ENCODE measurements around the gene SLITRK4. TPM values are rescaled to one million over a fixed set of nuclear protein-coding genes. Genes with fewer than 3 reads are reported as not detected.

SLITRK4 gene
- total RNA-seq, 3 donors from 2014 or later = 2.0 to 76.3 (median 2.5) TPM

GRCh38 chrX:143634309-143634662 lies 1.6 kb downstream of the SLITRK4 start:
- H3K27me3 ChIP-seq = peaks cover 0 to 57% of the 10 kb centered on the region in 2 donors
- no peak overlapping the region for H3K27ac ChIP-seq
- no peaks in the 10 kb centered on the region for H3K4me1 ChIP-seq
- peak overlapping the region; percentile 48 to 63 (median 51) for H3K4me3 ChIP-seq
- intact Hi-C loops (cut with DNase I; ENCODE audit: low total_unique reads) = no loop called here
- H3K36me3 ChIP-seq = no peaks in the 10 kb centered on the region
- no peak for DNase-seq (ENCODE audit: low spot score in 2 of 2)
- TF ChIP-seq, protein P1, sequence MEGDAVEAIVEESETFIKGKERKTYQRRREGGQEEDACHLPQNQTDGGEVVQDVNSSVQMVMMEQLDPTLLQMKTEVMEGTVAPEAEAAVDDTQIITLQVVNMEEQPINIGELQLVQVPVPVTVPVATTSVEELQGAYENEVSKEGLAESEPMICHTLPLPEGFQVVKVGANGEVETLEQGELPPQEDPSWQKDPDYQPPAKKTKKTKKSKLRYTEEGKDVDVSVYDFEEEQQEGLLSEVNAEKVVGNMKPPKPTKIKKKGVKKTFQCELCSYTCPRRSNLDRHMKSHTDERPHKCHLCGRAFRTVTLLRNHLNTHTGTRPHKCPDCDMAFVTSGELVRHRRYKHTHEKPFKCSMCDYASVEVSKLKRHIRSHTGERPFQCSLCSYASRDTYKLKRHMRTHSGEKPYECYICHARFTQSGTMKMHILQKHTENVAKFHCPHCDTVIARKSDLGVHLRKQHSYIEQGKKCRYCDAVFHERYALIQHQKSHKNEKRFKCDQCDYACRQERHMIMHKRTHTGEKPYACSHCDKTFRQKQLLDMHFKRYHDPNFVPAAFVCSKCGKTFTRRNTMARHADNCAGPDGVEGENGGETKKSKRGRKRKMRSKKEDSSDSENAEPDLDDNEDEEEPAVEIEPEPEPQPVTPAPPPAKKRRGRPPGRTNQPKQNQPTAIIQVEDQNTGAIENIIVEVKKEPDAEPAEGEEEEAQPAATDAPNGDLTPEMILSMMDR (IDR thresholded peaks at IDR 0.05) = no peak
- TF ChIP-seq POLR2A (IDR thresholded peaks at IDR 0.05) (no peak), POLR2AphosphoS5 (IDR thresholded peaks at IDR 0.05) (no peak)
- H3K9me3 ChIP-seq = no peaks in the 10 kb centered on the region

DNA sequence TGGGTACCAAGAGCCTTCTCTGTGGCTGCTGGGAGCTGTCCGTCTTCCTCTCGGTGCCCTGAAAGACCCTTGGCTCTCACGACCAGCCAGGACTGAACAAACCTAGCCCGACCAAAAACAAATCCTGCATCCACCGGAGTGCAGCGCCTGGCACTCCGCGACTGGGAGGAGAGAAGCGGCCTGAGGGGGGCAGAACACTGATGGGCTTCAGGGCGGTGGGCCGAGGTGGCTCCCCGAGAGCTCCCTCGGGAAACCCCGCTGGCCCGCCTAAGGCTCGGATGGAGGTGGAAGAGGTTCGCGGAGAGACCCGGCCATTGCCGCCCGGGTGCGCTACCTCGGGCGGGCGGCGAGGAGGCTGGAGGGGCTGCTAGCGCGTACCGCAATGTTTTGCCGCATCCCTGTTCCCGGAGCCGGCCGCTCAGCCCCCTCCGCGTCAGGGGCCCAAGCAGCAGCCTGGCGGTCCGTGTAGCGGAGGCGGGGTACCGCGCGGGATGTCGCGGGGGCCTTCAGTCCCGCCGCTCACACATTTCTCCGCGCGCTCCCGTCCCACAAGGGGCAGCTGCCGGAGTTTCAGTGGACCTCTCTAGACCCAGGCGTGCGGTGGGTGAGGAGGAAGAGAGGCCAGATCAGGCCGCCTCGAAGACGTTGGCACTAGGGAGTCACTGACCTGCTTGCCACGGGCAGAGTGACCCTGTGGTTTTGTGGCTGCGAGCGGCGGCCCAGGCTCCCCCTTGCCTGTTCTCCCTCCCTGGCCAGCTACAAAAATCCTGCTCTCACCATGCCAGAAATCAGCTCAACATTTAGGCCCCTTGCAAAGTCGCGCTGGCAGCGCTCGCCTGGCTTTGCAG lies 2.2 kb downstream of the SLITRK4 start:
- Histone ChIP-seq H3K36me3 (no peaks in the 10 kb centered on the region), H3K4me3 (peak overlapping the region; percentile 48 to 63 (median 51)), H3K27me3 (peaks cover 0 to 63% of the 10 kb centered on the region in 2 donors), H3K9me3 (no peaks in the 10 kb centered on the region), H3K4me1 (no peaks in the 10 kb centered on the region), H3K27ac (no peak overlapping the region)
- DNase-seq (ENCODE audit: low spot score in 2 of 2) = no peak
- intact Hi-C loops (cut with DNase I; ENCODE audit: low total_unique reads) = no loop called here
- TF ChIP-seq POLR2A (IDR thresholded peaks at IDR 0.05) (no peak), POLR2AphosphoS5 (IDR thresholded peaks at IDR 0.05) (no peak)
- TF ChIP-seq, protein P1 (IDR thresholded peaks at IDR 0.05) = no peak

- no peak overlapping the region for H3K27ac ChIP-seq
- H3K4me3 ChIP-seq = peak overlapping the region in 2 of 3 donors; percentile 48 to 51
- no peak for TF ChIP-seq POLR2AphosphoS5 (IDR thresholded peaks at IDR 0.05)
- no peak for TF ChIP-seq POLR2A (IDR thresholded peaks at IDR 0.05)
- TF ChIP-seq, protein P1 (IDR thresholded peaks at IDR 0.05) = no peak
- intact Hi-C loops (cut with DNase I; ENCODE audit: low total_unique reads) = no loop called here
- no peak for DNase-seq (ENCODE audit: low spot score in 2 of 2)
- no peaks in the 10 kb centered on the region for H3K9me3 ChIP-seq
- H3K4me1 ChIP-seq = no peaks in the 10 kb centered on the region
- H3K36me3 ChIP-seq = no peaks in the 10 kb centered on the region
- H3K27me3 ChIP-seq = peaks cover 0 to 67% of the 10 kb centered on the region in 2 donors
Measured at GRCh38 chrX:143632625-143633410, 3.1 kb downstream of the SLITRK4 start.

DNA sequence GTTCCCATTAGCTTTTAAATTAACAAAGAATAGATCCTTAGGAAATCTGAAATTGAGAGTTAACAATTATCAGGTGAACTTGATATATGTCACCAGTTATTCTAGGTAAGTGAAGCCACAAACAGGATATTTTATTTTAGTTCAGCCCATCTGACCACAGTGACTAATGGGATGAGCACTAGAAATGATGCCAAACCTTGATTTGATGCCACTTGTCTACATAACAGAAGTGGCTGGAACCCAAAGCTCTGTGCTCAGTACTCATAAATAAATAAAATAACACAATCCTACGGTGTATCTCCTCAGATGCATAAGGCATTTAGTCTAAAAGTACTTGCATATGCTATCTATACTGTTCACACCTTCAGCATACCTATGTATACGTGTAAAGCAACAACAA lies 12.2 kb downstream of the SLITRK4 start:
- H3K4me1 ChIP-seq = no peaks in the 10 kb centered on the region
- no peak overlapping the region for H3K4me3 ChIP-seq
- no peaks in the 10 kb centered on the region for H3K36me3 ChIP-seq
- peaks cover 0 to 3% of the 10 kb centered on the region in 2 donors for H3K27me3 ChIP-seq
- DNase-seq (ENCODE audit: low spot score in 2 of 2) = no peak
- intact Hi-C loops (cut with DNase I; ENCODE audit: low total_unique reads) = no loop called here
- H3K9me3 ChIP-seq = no peaks in the 10 kb centered on the region
- H3K27ac ChIP-seq = no peak overlapping the region
- TF ChIP-seq POLR2A (IDR thresholded peaks at IDR 0.05) (no peak), POLR2AphosphoS5 (IDR thresholded peaks at IDR 0.05) (no peak)
- TF ChIP-seq, protein P1 (IDR thresholded peaks at IDR 0.05) = no peak

DNA sequence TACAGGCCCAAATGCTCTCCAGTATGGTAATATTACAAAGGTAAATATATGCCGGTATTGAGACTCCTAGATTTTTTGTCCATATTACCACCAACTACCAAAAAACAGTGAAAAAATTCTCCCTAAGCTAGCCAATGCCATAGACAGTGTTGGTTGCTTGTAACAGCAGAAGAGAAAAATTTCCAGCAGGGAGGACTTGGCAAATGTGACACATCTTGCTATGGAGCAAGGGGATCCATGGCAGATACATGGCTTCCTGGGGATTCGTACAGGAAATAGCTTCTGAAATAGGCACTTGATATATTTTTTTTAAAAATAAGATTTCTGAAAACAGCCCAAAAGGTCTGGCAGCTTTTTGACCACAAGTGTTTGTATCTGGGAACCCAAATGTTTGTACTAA lies 14.6 kb downstream of the SLITRK4 start:
- H3K27ac ChIP-seq = no peak overlapping the region
- no peaks in the 10 kb centered on the region for H3K9me3 ChIP-seq
- no peaks in the 10 kb centered on the region for H3K27me3 ChIP-seq
- TF ChIP-seq, protein P1 (IDR thresholded peaks at IDR 0.05) = no peak
- TF ChIP-seq POLR2A (IDR thresholded peaks at IDR 0.05) (no peak), POLR2AphosphoS5 (IDR thresholded peaks at IDR 0.05) (no peak)
- H3K4me3 ChIP-seq = no peak overlapping the region
- no peak for DNase-seq (ENCODE audit: low spot score in 2 of 2)
- no peaks in the 10 kb centered on the region for H3K4me1 ChIP-seq
- intact Hi-C loops (cut with DNase I; ENCODE audit: low total_unique reads) = no loop called here
- no peaks in the 10 kb centered on the region for H3K36me3 ChIP-seq

Measured in breast epithelium (tissue), 4 donors.